ENCODE results near the gene SPARCL1.

The SPARCL1 gene

DNA sequence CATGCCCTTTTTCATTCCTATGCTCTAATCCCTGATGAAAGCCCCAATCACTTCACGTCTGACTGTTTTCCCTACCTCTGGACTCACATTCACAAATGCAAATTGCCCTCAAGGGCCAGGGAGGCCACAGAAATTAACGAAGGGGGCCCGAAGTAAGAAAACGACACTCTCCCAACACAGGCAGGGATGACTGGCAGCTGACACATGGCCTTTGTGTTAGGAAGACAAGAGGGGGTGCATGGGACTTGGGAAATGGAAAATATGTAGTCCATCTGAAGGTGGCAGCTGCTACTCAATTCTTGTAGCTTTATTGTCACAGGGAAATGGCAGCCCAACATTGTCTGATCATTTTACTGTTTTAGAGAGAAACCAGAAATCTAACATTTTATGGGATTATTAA is 12.3 kb upstream of the SPARCL1 start:
- DNase-seq = no peak

DNA sequence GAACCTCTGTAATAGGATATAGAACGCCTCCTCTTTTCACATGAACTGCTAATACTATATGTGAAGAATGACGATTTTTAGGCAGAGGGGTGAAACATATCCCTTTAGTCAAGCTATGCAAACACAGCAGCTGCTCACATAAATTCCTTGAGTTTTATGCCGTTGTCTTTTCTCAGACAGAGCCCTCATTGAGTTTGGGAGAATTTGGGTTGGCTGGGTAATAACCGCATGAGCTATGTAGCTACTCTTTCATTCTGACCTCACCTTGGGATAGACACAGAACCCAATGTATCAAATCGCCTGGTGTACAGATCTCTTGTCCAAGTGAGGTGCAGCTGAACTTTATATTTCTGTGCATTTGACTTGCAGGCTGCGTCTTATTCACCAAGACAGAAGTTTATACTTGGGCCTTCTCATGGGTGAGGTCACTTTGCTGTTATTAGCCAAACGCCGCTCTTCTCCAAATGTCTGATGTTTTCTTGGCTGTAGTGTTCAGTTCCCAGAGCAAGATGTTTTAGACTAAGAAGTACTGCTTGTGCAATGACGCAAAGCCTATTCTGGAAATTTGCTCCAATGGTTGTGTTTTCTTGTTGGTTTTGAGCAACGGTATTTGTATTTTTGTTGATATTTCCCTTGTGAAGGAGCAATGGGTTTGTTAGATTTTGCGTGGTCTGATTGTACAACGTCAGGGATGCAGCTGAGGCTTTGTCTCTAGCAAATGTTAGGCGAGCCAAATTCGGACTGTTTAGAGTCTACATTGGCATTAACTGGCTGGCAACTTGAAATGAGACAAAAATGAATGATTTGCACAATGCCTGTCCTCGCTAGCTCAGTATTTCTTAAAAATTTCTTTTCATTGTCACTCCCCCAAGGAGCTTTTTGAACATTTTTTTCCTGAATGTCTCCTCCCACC is 11.2 kb upstream of the SPARCL1 start:
- no peak for DNase-seq

DNA sequence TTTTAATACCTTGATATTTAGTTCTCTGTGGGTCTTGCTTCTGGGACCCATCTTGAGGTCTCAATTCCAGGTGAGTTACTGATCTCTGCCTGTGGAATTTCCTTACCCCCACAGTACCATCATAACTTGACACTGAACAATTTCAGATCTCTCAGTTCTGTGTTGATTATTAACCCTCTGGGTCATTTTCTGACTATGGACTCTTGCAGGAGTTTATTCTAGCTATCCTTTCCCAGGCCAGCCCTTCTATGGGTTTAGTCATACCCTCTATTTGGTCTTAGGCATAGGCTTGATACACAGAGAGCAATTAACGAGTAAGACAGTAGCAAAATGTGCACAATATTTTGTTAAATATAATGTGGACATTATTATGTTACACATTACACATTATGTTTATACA is 3.7 kb upstream of the SPARCL1 start:
- no peak for DNase-seq

DNA sequence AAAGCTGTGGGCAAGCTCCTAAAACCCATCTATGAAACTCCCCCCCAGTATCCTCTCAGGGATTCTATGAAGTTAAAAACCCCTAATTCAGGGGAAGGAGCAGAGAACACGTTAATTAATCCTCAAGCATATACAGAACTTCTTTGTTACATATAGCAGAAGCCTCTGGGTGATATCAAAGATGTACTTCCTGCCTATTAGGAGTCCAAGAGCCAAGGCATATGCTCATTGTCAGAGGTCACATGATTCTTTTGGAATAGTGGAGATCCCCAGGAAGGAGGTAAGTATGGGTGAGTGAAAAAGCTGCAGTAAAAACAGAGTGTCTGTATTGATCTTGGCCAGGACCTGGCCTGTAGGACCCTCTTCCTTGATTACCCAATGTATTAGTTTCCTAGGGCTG is 2.9 kb upstream of the SPARCL1 start:
- no peak for DNase-seq

DNA sequence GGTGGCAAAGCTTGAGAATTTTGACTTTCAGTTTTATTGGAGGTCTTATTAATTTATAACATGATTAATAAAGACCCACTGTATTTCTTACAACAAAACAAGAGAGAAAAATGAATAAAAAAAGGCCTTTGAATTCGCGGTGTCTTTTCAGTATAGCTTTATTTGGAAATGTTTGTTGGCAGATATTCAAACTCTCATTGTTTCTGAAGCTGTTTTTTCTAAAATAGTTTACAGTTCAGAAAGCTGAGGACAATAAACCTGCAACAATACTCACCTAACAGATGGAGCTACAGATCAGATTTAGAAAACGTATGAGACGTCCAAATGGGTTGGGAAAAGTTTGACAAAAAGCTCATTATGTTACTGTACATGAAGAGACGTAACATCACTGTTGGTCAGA is 2.4 kb upstream of the SPARCL1 start:
- no peak for DNase-seq

DNA sequence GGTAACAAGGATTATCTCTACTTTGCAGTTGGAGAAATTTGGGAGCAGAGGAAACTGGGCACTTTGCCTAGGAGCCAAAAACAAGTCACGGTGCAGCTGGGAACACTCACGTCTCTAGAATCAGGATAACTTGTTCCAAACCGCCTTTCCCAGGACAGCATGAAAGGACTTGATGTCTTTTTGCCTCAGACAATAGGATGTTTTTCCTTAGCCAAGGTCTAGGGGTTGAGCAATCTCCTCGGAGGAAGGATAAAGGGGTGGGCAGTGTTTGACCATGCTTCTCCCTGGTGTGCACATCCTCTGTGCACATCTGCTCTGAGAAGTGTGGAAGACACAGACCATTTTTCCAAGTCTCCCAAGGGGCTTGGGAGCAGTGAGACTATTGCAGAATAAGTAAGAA is 1.7 kb upstream of the SPARCL1 start:
- no peak for DNase-seq

DNA sequence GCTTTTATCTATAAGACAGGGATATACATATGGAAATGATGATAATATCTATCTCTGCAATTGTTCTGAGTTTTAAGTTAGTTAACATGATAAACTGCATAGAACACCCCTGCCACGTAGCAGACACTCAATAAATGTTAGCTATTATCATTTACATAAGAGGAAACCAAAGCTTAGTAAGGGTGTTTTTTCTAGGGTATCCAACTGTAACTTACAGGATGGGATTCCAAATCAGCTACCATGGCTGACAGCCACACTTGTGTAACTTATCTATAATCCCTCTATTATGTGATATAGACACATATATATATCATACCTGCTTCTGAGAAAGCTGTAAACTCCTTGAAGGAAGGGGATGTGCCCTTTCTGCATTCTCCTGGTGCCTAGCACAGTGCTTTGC is 1.1 kb upstream of the SPARCL1 start:
- DNase-seq = no peak

DNA sequence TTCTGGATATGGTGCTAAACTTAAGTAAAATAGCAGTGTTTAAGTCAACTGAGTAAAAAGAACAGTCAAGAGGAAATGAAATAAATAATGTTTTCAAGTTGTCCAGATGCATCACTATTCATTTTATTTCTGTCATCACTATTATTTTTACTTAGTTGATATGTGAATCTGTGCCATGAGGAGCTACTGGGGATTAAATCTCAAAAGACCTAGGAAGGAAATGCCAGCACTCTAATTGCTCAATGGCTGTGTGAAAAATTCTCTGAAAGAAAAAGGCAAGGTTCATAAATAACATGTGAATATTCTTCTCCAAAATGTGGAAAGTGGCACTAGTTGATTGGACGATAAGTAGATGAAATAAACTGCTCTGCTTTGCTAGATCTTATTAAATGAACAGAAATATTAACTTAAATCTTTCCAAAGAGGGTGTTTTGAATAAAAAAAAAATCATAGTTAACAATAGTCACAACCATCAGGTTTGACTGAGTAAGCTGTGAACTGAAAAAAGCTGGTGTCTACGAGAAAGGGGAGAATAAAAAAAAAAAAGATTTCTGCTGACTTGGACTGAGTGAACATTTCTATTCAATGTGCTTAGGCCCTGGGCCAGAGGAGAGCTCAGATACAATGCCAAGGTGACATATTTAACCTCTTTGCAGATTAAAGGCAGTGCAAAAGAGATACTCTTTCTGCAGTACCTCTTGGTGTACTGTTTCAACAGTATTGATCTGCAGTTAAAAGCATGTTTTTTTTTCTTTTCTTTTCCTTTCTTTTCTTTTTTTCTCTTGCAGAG is 1.6 kb downstream of the SPARCL1 start:
- no peak for DNase-seq

DNA sequence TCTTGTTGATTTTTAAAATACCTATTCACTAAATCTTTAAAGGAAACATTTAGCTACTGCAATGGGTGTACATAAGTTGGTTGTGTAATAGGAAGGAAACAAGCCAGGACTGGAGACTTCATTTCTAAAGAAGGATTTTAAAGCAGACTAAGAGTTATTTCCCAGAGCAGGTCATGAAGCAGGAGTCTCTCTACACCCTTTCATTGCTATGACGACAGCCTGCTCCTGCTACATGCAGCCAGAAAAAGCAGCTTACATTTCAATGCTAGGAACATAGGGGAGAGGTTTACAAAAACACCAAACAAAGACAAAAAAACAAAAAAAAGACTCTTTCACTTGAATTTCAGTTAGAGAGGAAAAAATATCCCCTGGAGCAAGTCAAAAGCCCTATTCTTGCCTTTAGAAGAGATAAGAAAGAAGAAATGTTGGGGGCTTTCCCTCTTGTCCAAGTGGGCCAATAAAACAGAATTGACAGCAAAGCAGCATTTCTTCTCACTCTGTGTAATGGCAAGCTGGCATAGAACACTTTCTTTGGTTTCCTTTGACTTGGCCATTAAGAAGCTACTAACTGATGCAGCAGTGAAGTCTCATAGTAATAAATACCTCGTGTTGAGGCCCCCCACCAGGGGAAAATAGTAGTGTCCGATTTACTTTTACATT is 3.4 kb downstream of the SPARCL1 start:
- DNase-seq = no peak

DNA sequence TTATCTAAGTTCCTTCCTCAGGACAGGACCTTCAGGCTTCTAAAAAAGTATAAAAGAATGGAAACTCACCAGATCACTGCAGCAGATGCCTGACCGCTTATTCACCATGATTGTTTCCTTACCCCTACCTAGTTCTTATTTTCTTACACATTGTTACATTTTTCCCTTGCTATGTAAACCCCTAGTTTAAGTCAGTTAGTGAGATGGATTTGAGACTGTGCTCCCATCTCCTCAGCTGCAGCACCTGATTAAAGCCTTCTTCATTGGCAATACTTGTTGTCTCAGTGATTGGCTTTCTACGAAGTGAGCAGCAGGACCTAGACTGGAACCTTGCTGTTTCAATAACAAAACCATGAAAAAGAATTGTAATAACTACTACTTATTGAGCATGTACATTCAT is 4.7 kb downstream of the SPARCL1 start:
- no peak for DNase-seq

DNA sequence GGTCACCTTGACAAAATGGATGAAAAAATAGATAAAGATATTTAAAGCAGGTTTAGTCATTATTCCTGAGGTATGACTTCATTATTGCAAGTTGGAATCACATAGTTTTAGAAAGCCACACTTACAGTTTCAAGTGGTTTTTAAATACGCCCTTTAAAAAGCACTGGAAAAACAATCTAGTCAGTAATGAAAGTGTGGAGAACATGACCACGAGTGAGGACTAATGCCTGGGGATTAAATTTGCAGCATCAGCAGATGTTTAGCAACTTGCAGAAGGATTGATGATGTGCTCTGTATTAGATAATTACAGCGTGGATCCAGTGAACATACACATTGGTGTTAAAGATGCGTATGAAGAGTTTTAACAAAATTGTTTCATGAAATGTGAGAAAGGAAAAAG is 5.9 kb downstream of the SPARCL1 start:
- DNase-seq = no peak

DNA sequence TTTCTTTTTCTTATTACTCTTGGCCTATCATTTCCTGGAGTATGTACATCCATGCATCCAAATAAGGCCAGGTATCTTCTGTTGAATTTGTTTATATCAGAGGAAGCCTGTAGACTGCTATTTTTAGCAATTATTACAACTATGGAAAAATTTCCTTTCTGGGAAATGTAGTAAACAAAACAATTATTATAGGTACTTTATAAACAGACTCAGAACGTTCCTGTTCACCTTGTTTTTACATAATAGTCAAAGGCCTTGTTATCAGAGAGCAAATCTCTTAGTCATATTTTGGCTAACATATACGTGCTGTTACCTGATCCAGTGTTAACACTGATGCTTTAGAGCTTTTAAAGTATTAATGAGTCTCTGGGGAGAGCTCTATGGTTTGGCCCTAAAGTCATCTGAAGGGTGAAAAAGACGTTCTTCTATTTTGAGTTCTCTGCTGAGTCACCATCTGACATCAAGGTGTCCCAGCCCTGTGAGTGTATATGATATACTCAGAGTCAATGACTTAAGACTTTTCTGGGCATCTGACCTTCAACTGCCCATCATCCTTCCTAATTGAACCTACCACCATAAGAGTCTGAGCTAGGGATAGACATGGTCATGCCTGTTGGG is 7.3 kb downstream of the SPARCL1 start:
- no peak for DNase-seq

DNA sequence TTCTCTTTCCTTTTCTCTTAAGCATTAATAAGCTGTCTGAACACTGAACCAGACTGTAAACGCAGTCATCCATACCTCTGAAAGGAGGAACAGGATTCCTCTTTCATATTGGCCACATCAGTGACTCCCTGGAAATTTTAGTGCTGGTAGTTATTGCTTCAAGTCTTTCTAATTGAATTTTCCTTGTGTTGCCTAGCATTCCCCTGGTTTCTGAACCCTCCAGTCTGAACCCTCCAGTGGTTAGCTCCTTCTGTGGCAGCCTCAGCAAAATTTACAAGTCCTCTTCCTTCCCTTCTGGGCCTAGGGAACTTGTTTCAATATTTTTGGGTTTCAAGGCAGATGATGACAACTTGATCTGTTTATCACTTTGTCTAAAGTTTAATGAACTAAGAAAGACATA is 7.9 kb downstream of the SPARCL1 start:
- DNase-seq = no peak

DNA sequence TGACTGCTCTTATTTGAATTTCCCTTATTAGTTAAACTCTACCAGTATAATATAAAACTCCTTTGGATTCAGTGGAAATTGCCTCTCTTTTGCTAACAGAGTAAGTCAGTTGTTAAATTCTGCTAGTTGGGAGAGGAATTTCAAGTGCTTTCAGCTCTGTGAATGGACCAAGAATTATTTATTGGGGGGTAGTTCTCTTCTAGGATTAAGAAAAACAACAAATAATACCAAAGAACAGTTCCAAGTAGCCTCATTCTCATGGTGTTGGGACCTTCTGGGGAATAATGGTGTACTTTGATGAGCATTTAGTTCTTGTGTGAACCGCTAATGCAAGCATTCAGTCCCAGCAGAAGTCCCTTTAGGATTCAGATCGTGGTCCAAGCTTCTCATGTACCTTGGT is 11.6 kb downstream of the SPARCL1 start:
- DNase-seq = no peak

DNA sequence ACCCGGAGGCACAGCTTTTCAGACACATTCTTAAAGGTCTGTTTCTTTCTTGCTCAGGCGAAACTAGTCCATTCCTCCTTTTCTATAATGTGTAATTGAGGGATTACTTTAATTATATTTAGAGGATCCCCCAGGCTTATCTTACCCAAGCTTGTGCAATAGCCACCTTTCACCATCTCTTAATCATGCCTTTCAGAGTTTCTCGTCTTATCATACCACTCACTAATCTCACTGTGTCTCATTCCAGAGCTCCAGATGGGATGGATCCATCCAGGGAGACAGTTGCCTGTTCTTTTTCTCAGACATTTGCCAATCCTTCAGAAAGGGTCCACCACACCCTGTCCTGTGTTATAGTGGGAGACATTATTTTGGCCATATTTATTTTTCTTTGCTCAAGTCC is 12.5 kb downstream of the SPARCL1 start:
- no peak for DNase-seq

DNA sequence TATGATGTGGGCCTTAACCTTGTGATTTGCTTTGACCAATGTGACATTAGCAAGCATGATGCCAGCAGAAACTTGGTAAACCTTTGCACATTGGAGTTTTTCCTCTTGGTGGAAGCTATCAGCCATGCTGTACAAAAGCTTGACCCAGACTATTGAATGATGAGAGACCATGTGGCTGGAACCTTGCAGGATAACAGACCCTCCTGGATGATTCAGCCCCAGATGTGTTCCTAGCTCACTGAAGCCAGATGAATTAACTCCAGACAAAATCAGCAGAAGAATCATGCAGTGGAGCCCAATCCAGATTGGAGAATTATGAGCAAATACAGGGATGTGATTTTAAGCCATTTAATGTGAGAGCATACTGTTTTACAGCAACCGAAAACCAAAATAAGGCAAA is 16.8 kb downstream of the SPARCL1 start:
- DNase-seq = no peak

DNA sequence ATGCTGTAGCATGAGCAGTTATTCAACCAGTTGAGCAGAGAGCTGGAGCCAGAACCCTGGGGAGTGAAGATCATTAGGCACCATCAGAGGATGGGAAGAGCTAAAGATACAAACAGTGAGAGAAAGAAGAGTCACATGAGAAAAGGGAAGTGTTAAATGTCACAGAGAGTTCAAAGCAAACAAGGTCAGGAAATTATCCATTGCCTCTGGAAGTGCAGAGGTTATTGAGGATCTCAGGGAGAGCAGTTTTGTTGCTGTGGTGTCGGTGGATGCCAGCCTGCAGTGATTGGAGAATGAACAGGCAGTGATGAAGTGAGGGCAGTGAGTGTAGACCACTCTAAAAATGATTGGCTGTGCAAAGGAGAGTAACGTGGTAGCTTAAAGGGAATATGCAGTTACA is 17.7 kb downstream of the SPARCL1 start:
- no peak for DNase-seq

DNA sequence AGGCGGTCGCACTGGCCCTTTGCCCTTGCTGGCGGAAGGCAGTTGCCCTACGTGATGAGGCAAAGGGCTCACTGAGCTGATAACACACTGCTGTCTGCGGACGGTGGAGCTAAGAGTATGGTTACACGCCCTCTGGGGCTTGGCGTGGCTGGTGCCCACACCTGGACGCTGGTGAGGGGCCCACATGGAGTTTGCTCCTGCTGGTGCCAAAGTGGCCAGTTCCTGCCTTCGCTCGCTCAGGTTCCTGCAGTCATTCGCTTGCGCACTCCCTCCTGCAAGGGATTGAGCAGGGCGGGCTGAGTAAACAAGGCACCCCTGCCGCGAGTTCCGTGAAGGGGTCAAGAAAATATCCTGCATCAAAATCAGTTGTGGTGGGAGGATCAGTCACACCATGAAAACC is 18.4 kb downstream of the SPARCL1 start:
- DNase-seq = no peak

DNA sequence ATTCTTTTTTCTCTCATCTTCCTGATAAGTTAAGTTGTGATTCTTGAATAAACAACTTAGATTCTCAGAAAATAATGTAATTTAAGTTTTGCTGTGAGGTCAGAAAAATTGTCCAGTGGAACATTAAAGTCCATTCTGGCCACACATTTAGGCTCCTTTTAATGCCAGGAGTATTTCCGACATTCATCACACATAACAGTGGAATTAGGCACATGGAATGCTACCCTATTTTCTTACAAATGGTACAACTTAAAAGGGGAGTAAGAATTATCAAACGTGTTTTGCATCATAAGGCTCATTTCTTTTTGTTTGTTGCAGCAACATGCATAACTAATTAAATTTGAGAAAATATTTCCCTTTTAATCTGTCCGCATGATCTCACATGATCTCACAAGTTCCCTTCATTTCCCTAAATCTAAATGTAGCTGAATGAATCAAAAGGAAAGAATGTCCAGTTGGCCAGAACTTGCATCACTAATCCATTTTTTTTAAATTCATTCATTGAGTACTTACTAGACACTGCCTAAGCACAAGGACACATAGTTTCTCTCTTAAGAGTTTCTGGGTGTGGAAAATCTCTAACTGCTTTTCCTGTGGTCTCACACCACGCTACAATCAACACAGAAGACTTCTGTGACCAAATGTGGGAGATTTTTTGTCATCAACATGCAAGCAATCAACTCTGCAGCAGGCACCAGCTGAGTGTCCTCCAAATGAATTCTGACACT is 22.0 kb downstream of the SPARCL1 start:
- DNase-seq = no peak

DNA sequence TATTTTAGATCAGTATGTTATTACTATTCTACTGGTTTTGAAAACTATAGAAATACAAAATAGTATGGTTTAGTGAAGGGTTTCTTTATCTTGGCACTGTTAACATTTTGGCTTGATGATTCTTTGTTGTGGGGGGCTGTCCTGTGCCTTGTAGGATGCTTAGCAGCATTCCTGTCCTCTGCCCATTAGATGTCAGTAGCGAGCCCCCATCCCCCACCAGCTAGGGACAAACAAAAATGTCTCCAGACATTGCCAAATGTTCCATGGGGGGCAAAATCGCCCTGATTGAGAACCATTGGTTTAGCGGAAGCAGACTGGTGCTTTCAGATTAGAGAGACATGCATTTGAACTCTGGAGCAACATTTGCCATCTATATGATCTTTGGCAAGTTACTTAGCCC is 23.3 kb downstream of the SPARCL1 start:
- DNase-seq = no peak

DNA sequence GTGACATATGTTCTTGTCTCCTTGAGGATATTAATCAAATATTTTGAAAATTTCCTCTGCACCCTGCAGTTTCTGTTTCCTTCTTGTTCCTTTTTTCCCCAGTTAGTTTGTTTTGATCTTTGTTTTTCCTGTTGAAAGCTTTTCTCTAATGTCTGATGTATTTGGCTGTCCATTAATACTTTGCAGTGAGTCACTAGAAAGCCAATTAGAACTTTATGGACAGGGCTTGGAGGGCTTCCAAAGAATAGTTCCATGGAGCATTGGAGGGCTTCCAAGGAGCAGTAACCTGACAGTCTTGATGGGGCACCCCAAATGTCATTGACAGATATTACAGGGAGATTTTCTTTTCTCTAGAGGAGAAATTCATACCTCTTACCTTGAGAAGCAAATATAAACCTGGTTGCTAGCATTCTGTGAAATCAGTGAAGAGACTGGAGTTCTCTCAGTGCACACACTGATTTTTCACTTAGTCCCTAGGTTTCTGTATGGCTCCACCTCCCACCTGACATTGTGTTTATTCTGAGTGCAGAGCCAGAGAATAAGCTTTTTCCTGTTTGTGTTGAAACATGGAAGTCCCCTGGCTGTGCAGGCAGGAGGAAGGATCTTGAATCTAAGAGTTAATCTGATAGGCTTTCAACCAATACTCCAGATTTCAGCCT is 26.5 kb downstream of the SPARCL1 start:
- no peak for DNase-seq

DNA sequence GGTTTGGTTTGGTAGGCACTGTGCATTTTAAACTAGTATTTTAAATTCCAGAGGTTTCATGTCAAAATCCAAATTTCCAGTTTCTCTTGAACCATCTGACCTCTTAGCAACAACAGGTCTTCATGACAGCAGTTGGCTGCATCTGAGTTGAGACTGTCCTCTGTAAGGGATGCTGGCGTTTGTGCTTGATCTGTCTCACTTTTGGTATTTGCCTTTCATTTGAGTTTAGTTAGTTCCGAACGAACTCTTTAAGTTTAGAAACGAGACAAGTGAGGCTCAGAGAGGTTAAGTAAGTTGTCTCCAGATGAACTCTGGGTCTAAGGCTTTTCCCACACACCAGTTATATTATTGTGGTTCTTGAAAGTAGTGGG is 29.1 kb downstream of the SPARCL1 start:
- DNase-seq = no peak
